Caco-2 (cell line): Measurements from ENCODE around the gene KCNQ5. TPM values are rescaled to one million over a fixed set of nuclear protein-coding genes. Genes with fewer than 3 reads are reported as not detected.

Experiments
- BruUV-seq: library from RNA; stranded (reverse); fragments of 400-500 nt; replicated peaks from 2 replicates; lab custom pipeline; 2021; lab: Mats Ljungman, UMichigan
- CTCF ChIA-PET: fragments of 300-600 bp; sonication (Branson Sonifier 250); formaldehyde crosslinking; loops from one replicate; lab custom pipeline; 2022; ENCODE audit warnings: antibody characterized with exemption; lab: Charles Lee
- POLR2A ChIA-PET: fragments of 300-600 bp; sonication (Branson Sonifier 250); formaldehyde crosslinking; loops from one replicate; lab custom pipeline; 2022; ENCODE audit warnings: antibody characterized with exemption; lab: Charles Lee
- DNase-seq, 2 experiments: peaks; one replicate each; pipeline versions ENCODE4 v3.0.0 to v3.0.0-alpha.2; 2020 to 2022
- H3K27me3 ChIP-seq: replicated peaks from 2 replicates; pipeline ENCODE4 v1.6.0; 2011; ENCODE audit warnings: low read length; ENCODE audit not compliant: control insufficient read depth, insufficient read depth
- H3K36me3 ChIP-seq: 2 replicates; pipeline ENCODE4 v1.5.1; 2011; ENCODE audit warnings: low read length; ENCODE audit not compliant: control insufficient read depth, insufficient read depth
- H3K4me1 ChIP-seq: fragments of 250-450 bp; sonication (Bioruptor Pico); 2 replicates; pipeline ENCODE4 v1.5.1; 2020; ENCODE audit warnings: mild to moderate bottlenecking
- H3K4me3 ChIP-seq: 2 replicates; pipeline ENCODE4 v1.5.1; 2011; ENCODE audit warnings: low read depth, mild to moderate bottlenecking, control low read depth, low read length
- H3K9me3 ChIP-seq: fragments of 250-450 bp; sonication (Bioruptor Pico); 2 replicates; pipeline ENCODE4 v1.5.1; 2020; ENCODE audit warnings: mild to moderate bottlenecking, moderate library complexity
- H3K27ac Mint-ChIP-seq: one replicate; pipeline ENCODE4 v1.8.0; 2022; ENCODE audit warnings: mixed read lengths; ENCODE audit not compliant: unreplicated experiment
- H3K27me3 Mint-ChIP-seq: one replicate; pipeline ENCODE4 v1.8.0; 2022; ENCODE audit warnings: mixed read lengths; ENCODE audit not compliant: insufficient read depth, unreplicated experiment
- H3K36me3 Mint-ChIP-seq: one replicate; pipeline ENCODE4 v1.8.0; 2022; ENCODE audit warnings: mild to moderate bottlenecking, mixed read lengths; ENCODE audit not compliant: insufficient read depth, unreplicated experiment
- H3K4me1 Mint-ChIP-seq: one replicate; pipeline ENCODE4 v1.8.0; 2022; ENCODE audit warnings: low read depth, mixed read lengths; ENCODE audit not compliant: unreplicated experiment
- H3K4me3 Mint-ChIP-seq: one replicate; pipeline ENCODE4 v1.8.0; 2022; ENCODE audit warnings: mild to moderate bottlenecking, moderate library complexity, mixed read lengths; ENCODE audit not compliant: unreplicated experiment
- H3K9me3 Mint-ChIP-seq: one replicate; pipeline ENCODE4 v1.8.0; 2022; ENCODE audit warnings: mixed read lengths; ENCODE audit not compliant: unreplicated experiment
- intact Hi-C: fragments of 100-400 bp; cut with micrococcal nuclease; formaldehyde crosslinking; loops from one replicate; pipeline ENCODE4 v1.10.0; 2022; ENCODE audit not compliant: unreplicated experiment
- total RNA-seq: library from RNA; stranded (reverse); gene quantifications from 2 replicates; pipeline ENCODE4 v1.2.3, GENCODE V29; 2022
- TF ChIP-seq, protein P1 (sequence below), 2 experiments: fragments of 200-600 bp in 1 of 2; IDR thresholded peaks; 1 replicate in 1 of 2; 2 replicates in 1 of 2; pipeline versions ENCODE4 v1.5.1 to v1.8.0; 2011 to 2022; ENCODE audit warnings: antibody characterized with exemption in 1 of 2, control low read depth in 1 of 2, inconsistent platforms in 1 of 2, low read depth in 1 of 2, low read length in 1 of 2, mild to moderate bottlenecking in 1 of 2, moderate library complexity in 1 of 2; ENCODE audit not compliant: insufficient read depth in 1 of 2, severe bottlenecking in 1 of 2, unreplicated experiment in 1 of 2

KCNQ5 gene
- total RNA-seq, 1 experiment from 2014 or later, result 0.20 TPM

- H3K36me3 ChIP-seq, result no peaks in the 10 kb centered on the region
- Mint-ChIP-seq H3K36me3 (no peaks in the 10 kb centered on the region), H3K27ac (no peak overlapping the region), H3K4me3 (no peak overlapping the region), H3K9me3 (no peaks in the 10 kb centered on the region), H3K27me3 (peaks cover 3% of the 10 kb centered on the region), H3K4me1 (no peaks in the 10 kb centered on the region)
- H3K4me3 ChIP-seq, result no peak overlapping the region
- no peak for DNase-seq
- ChIA-PET CTCF (no interaction called here), POLR2A (no interaction called here)
- no peaks in the 10 kb centered on the region for H3K27me3 ChIP-seq
- H3K4me1 ChIP-seq, result no peaks in the 10 kb centered on the region
- BruUV-seq, result no TSS peak
- intact Hi-C loops, result no loop called here
- TF ChIP-seq, protein P1, sequence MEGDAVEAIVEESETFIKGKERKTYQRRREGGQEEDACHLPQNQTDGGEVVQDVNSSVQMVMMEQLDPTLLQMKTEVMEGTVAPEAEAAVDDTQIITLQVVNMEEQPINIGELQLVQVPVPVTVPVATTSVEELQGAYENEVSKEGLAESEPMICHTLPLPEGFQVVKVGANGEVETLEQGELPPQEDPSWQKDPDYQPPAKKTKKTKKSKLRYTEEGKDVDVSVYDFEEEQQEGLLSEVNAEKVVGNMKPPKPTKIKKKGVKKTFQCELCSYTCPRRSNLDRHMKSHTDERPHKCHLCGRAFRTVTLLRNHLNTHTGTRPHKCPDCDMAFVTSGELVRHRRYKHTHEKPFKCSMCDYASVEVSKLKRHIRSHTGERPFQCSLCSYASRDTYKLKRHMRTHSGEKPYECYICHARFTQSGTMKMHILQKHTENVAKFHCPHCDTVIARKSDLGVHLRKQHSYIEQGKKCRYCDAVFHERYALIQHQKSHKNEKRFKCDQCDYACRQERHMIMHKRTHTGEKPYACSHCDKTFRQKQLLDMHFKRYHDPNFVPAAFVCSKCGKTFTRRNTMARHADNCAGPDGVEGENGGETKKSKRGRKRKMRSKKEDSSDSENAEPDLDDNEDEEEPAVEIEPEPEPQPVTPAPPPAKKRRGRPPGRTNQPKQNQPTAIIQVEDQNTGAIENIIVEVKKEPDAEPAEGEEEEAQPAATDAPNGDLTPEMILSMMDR (IDR thresholded peaks at IDR 0.05; ENCODE audit: insufficient read depth in 1 of 2, low read depth in 1 of 2, low read length in 1 of 2, severe bottlenecking in 1 of 2, unreplicated experiment in 1 of 2), result no peak
- no peaks in the 10 kb centered on the region for H3K9me3 ChIP-seq
These were observed 219.3 kb downstream of the KCNQ5 start for GRCh38 chr6:72841195-72841594.

DNA sequence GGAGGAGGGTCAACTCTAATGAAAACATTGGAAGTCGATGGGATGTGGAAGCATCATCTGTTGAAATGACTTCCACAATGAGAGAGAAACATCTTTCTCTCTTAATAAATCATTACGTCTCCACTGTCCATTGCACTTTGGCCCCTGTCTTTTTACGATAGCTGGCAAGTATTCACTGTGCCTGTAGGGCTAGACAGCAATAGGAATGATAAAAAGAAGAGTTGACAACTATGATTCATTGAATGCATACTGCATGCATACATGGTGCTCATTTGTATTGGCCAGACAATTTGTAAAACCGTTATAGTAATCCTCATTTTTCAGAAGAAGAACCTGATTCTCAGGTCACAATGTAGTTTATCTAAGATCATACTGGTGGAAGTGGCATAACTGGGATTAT lies 220.3 kb downstream of the KCNQ5 start:
- H3K36me3 ChIP-seq, result no peaks in the 10 kb centered on the region

DNA sequence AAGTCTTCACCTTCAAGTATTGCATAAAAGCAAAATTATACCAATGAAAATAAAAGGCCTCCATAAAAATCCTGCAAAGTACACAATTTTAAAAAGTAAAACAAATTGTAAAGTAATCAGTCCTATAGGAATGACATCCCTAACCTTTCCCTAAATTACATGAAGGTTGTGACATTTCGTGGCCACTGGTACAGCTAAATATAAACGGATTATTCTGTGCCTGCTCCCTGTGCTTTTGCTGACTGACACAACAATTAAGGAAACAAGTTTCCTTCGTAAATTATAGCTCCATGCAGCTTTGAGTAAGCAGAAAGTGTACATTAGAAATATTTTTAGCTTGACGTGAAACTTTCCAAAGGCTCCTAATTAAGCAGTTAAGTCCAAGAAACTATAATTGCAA lies 222.8 kb downstream of the KCNQ5 start:
- no peaks in the 10 kb centered on the region for H3K27me3 ChIP-seq
- H3K4me3 Mint-ChIP-seq, result no peak overlapping the region
- H3K36me3 ChIP-seq, result no peaks in the 10 kb centered on the region
- POLR2A ChIA-PET, result no interaction called here
- H3K4me1 Mint-ChIP-seq, result no peaks in the 10 kb centered on the region
- H3K9me3 ChIP-seq, result no peaks in the 10 kb centered on the region
- H3K36me3 Mint-ChIP-seq, result no peaks in the 10 kb centered on the region
- H3K4me1 ChIP-seq, result no peaks in the 10 kb centered on the region
- no peak overlapping the region for H3K27ac Mint-ChIP-seq
- H3K9me3 Mint-ChIP-seq, result no peaks in the 10 kb centered on the region
- H3K4me3 ChIP-seq, result no peak overlapping the region
- DNase-seq, result no peak
- no TSS peak for BruUV-seq
- intact Hi-C loops, result no loop called here
- TF ChIP-seq, protein P1 (IDR thresholded peaks at IDR 0.05; ENCODE audit: insufficient read depth in 1 of 2, low read depth in 1 of 2, low read length in 1 of 2, severe bottlenecking in 1 of 2, unreplicated experiment in 1 of 2), result no peak
- CTCF ChIA-PET, result no interaction called here
- H3K27me3 Mint-ChIP-seq, result peaks cover 3% of the 10 kb centered on the region

More for the DNA sequence above, 220.3 kb downstream of the KCNQ5 start:
- no peaks in the 10 kb centered on the region for H3K36me3 Mint-ChIP-seq
- CTCF ChIA-PET, result no interaction called here
- H3K27me3 ChIP-seq, result no peaks in the 10 kb centered on the region
- no peaks in the 10 kb centered on the region for H3K4me1 ChIP-seq
- no peak overlapping the region for H3K4me3 ChIP-seq
- H3K27ac Mint-ChIP-seq, result no peak overlapping the region
- POLR2A ChIA-PET, result no interaction called here
- BruUV-seq, result no TSS peak
- intact Hi-C loops, result no loop called here
- H3K9me3 Mint-ChIP-seq, result no peaks in the 10 kb centered on the region
- TF ChIP-seq, protein P1 (IDR thresholded peaks at IDR 0.05; ENCODE audit: insufficient read depth in 1 of 2, low read depth in 1 of 2, low read length in 1 of 2, severe bottlenecking in 1 of 2, unreplicated experiment in 1 of 2), result no peak
- peaks cover 3% of the 10 kb centered on the region for H3K27me3 Mint-ChIP-seq
- H3K4me1 Mint-ChIP-seq, result no peaks in the 10 kb centered on the region
- DNase-seq, result no peak
- H3K4me3 Mint-ChIP-seq, result no peak overlapping the region
- no peaks in the 10 kb centered on the region for H3K9me3 ChIP-seq
